Measurements from ENCODE around the gene RAB37.

RAB37 gene

GRCh38 chr17:74764751-74765286 lies 27.8 kb downstream of the RAB37 start (continued):
- TF ChIP-seq PATZ1 (CRISPR knock-in tag; IDR thresholded peaks at IDR 0.05; ENCODE audit: borderline replicate concordance): no peak

- TF ChIP-seq PPARA (CRISPR knock-in tag; IDR thresholded peaks at IDR 0.05; ENCODE audit: borderline replicate concordance): no peak
- no peak for TF ChIP-seq CSRNP3 (CRISPR knock-in tag; IDR thresholded peaks at IDR 0.05)
- TF ChIP-seq CSDC2 (CRISPR knock-in tag; IDR thresholded peaks at IDR 0.05): no peak
- TF ChIP-seq ESRRG (CRISPR knock-in tag; IDR thresholded peaks at IDR 0.05): no peak
- no peak for TF ChIP-seq TCF4 (CRISPR knock-in tag; IDR thresholded peaks at IDR 0.05; ENCODE audit: borderline replicate concordance)
- TF ChIP-seq ZFP30 (CRISPR knock-in tag; IDR thresholded peaks at IDR 0.05): no peak
- TF ChIP-seq ZFP3 (CRISPR knock-in tag; IDR thresholded peaks at IDR 0.05): no peak
- no peak for ATAC-seq
These were observed 29.4 kb downstream of the RAB37 start for GRCh38 chr17:74766413-74766812.

- ATAC-seq: no peak
- no peak for TF ChIP-seq ESRRG (CRISPR knock-in tag; IDR thresholded peaks at IDR 0.05)
- TF ChIP-seq RARB (CRISPR knock-in tag; IDR thresholded peaks at IDR 0.05): no peak
- no peak for TF ChIP-seq OSR1 (CRISPR knock-in tag; IDR thresholded peaks at IDR 0.05)
- TF ChIP-seq ZNF8 (CRISPR knock-in tag; IDR thresholded peaks at IDR 0.05): no peak
- TF ChIP-seq TOX (CRISPR knock-in tag; IDR thresholded peaks at IDR 0.05; ENCODE audit: borderline replicate concordance): no peak
- TF ChIP-seq ZNF565 (CRISPR knock-in tag; conservative IDR thresholded peaks at IDR 0.05; ENCODE audit: low read depth): no peak
- no peak for TF ChIP-seq TCF4 (CRISPR knock-in tag; IDR thresholded peaks at IDR 0.05; ENCODE audit: borderline replicate concordance)
- TF ChIP-seq GLIS3 (CRISPR knock-in tag; IDR thresholded peaks at IDR 0.05): no peak
These were observed 30.1 kb downstream of the RAB37 start for GRCh38 chr17:74767111-74767516.

- ATAC-seq: peak; percentile 55
- TF ChIP-seq GLIS3 (CRISPR knock-in tag; IDR thresholded peaks at IDR 0.05): no peak
- no peak for TF ChIP-seq CREB5 (CRISPR knock-in tag; IDR thresholded peaks at IDR 0.05; ENCODE audit: low read depth)
These were observed 31.2 kb downstream of the RAB37 start for GRCh38 chr17:74768069-74768762.

- TF ChIP-seq BACH2 (CRISPR knock-in tag; IDR thresholded peaks at IDR 0.05; ENCODE audit: borderline replicate concordance) (no peak), CSRNP3 (CRISPR knock-in tag; IDR thresholded peaks at IDR 0.05) (no peak), ZFP3 (CRISPR knock-in tag; IDR thresholded peaks at IDR 0.05) (no peak), GLIS3 (CRISPR knock-in tag; IDR thresholded peaks at IDR 0.05) (no peak), POU6F1 (CRISPR knock-in tag; IDR thresholded peaks at IDR 0.05; ENCODE audit: borderline replicate concordance, low read depth) (no peak), ZNF565 (CRISPR knock-in tag; conservative IDR thresholded peaks at IDR 0.05; ENCODE audit: low read depth) (no peak)
These were observed 31.7 kb downstream of the RAB37 start for GRCh38 chr17:74768763-74769114.

More at GRCh38 chr17:74768763-74769114, 31.7 kb downstream of the RAB37 start:
- ATAC-seq: peak; percentile 1; the same call in 1 of the 3 replicates
